Hematopoietic multipotent progenitor cell treated with erythropoietin and hydrocortisone succinate and interleukin-3 and kit ligand, for 8 days (in vitro differentiated cells): Measurements from ENCODE around the gene LARP1.
"Not testable (repeated sequence)": the region's sequence is repeated elsewhere in the genome, so short reads cannot be mapped to it uniquely, and the experiment has no call there.

Experiments
- DNase-seq: peaks from one replicate; pipeline ENCODE4 v3.0.0-alpha.2; 2015

The LARP1 gene

DNA sequence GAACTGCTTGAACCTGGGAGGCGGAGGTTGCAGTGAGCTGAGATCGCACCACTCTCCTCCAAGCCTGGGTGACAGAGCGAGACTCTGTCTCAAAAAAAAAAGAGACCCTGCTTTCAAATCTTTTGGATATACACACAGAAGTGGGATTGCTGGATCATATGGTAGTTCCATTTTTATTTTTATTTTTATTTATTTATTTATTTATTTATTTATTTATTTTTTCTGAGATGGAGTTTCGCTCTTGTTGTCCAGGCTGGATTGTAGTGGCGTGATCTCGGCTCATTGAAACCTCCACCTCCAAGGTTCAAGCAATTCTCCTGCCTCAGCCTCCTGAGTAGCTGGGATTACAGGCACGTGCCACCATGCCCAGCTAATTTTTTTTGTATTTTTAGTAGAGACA lies 19.8 kb upstream of the LARP1 start:
- DNase-seq: not testable (repeated sequence)

- DNase-seq: not testable (repeated sequence)
These were observed 18.8 kb upstream of the LARP1 start for GRCh38 chr5:154736372-154736771.

DNA sequence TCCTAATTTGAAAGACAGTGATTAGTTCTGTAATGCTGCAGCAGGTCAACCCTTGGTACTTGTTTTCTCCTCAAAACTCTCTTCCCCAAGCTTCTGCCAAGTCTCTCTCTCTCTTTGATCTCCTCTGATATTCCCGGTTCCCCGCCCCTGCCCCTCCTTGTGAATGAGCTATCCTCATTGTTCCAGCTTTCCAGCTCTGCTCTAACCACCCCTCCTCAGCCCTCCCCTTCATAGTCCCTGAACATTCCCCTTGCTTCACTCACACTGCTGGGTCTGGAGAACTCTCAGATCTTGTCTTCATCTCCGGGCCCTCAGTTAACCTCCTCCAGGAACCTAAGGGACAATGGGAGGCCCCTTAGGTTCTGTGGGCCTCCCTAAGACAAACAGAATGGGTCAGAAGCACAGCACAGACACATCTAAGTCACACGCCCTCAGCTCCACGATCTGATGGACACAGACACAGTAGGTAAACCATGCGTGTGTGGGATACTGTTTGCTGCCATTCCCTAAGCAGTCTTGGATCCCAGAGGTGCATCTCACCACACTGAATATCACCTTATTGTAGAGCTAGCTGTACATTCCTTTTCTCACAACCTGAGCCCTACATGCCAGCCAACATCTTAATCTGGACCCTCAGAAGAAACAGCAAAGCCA lies 17.4 kb upstream of the LARP1 start:
- no peak for DNase-seq

- no peak for DNase-seq
These were observed 14.7 kb upstream of the LARP1 start for GRCh38 chr5:154740483-154740882.

GRCh38 chr5:154740957-154741356 lies 14.2 kb upstream of the LARP1 start:
- DNase-seq: no peak

GRCh38 chr5:154741415-154741814 lies 13.8 kb upstream of the LARP1 start:
- no peak for DNase-seq

GRCh38 chr5:154743812-154744211 lies 11.4 kb upstream of the LARP1 start:
- no peak for DNase-seq

- no peak for DNase-seq
These were observed 9.8 kb upstream of the LARP1 start for GRCh38 chr5:154745349-154745748.

DNA sequence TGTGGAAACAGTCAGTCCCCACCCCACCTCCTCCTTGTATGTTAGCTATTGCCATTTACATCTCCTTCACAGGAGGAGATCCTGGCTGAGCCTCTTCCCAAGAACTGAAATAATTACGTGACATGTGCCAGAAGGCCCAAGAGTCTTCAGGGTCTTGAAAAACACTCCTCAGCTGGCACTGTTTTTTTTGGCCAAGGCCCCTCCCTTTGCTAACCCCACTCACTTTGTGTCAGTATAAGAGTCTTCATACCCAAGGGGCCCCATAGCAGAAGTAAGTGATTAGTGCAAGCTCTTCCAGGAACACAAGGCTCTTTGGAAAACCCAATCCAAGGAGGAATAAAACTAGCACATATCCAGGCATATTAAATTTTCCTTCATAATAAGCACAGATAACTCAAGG lies 5.7 kb upstream of the LARP1 start:
- no peak for DNase-seq

- DNase-seq: not testable (repeated sequence)
These were observed 4.5 kb upstream of the LARP1 start for GRCh38 chr5:154750641-154751040.

- DNase-seq: no peak
These were observed 3.3 kb upstream of the LARP1 start for GRCh38 chr5:154751854-154752253.

- DNase-seq: peak; percentile 26
These were observed 1.4 kb upstream of the LARP1 start for GRCh38 chr5:154753792-154754191.

- peak; percentile 99 for DNase-seq
These were observed 467 bp upstream of the LARP1 start for GRCh38 chr5:154754460-154755360.

- DNase-seq: peak; percentile 32
These were observed 1.1 kb downstream of the LARP1 start for GRCh38 chr5:154756009-154756867.

- peak; percentile 57 for DNase-seq
These were observed 2.0 kb downstream of the LARP1 start for GRCh38 chr5:154756868-154757813.

DNA sequence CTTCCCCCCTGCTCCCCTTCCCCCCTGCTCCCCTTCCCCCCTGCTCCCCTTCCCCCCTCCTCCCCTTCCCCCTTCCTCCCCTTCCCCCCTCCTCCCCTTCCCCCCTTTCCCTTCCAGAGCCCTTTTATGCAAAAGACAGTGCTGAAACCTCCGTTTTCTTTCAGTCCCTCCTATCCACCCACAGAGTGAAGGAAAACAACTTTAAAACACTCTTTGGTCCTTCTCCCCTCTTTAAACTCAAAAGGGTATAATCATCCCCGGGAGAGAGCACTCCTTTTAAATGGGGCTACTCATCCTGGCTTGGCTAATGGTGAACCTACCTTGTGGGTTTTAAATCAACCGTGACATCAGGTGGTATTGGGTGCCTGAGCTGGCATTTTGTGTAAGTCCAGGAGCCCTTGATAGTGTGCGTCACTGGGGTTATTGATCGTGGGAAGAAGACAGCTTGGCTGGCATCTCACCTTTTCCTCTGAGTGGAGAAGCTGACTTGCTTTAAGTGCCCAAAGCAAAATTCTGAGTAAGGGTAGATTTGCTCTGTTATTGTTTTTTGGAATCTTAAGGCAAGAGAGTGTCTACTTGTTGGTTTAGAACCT lies 2.7 kb downstream of the LARP1 start:
- DNase-seq: peak; percentile 34

GRCh38 chr5:154758493-154758892 lies 3.3 kb downstream of the LARP1 start:
- no peak for DNase-seq

DNA sequence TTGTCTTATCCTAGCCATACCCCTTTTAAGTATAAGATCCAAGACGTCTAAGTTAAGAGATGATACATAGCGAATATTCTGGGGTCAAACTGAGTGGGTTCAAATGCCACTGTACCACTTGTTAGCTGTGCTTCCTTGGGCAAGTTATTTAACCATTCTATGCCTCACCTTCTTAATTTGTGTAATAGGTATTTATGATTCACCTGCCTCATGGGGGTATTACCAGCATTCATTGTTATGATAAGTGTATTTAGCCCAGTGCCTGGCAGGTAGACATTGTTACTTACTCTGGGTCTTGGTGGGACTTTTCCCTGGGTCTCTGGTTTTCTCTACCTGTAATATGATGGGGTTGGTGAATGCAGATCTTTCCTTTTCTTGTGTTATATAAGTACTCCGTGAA lies 3.8 kb downstream of the LARP1 start:
- no peak for DNase-seq

- DNase-seq: not testable (repeated sequence)
These were observed 4.7 kb downstream of the LARP1 start for GRCh38 chr5:154759868-154760267.

DNA sequence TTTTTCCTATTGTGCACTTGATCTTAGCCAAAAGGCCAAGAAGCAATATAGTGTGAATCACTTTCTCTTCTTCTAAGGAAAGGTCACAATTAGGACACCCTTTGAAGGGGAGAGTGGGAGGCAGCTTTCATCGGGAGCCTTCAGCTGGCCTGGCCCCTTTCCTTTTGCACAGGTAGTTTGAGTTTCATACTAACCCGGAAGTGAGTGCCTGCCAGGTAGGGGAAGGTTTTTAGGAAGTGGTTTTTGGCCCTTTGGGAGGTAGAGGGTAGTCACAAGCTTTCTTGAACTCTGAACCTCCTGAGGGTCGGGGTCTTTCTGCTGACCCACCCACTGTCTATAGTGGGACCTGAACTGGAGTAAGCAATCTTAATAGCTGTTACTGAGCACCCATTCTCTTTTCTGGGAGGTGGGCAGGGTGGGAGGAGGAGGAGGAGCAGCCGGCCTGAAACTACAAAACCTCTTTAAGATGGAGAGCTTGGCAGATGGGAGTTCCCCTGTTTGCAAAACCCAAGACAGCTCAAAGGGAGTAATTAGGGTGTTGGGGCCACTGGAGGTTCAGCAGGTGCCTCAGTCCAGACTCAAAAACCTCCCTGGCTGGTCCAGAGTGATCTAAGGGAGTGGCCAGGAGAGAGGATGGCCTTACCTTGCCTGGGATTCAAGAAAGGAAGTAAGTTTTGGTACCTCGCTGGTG lies 6.0 kb downstream of the LARP1 start:
- DNase-seq: no peak

DNA sequence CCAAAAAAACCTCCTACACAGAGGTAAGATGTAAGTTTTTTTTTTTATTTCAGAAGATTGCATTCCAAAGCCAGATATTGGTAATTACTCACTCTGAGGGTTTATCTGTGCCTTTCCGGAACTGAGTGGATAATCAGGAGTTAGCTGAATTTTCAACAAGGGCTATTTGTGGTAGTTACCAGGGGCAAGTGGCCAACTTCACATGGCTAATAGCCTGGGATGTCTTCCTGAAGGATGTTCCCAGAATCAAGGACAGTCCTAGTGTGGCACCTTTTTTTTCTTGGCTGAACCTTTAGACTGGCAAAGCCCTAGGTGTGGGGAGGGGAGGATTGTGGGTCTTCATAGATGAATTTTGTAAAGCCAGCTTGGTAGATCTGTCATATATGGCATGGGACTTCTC lies 7.1 kb downstream of the LARP1 start:
- DNase-seq: no peak
